Measurements from ENCODE around the gene PPP1R12A.
"Not testable (repeated sequence)": the region's sequence is repeated elsewhere in the genome, so short reads cannot be mapped to it uniquely, and the experiment has no call there.

PPP1R12A gene

DNA sequence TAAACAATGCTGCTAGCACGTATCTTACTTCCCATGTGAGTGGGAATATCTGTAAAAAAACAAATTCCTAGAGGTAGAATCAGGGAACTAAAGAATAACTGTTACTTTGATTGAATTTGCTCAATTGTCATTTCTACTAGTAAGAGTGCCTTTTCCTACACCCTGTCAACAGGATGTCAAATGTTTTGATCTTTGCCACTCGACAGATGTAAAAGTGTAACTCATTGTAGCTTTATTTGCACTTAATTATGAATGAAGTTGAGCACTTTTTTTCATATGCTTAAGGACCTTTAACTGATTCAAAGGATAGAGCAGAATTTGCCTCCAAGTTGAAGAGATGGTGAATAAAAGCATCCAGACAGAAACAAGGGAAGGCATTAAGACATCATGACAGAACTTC is 104.5 kb downstream of the PPP1R12A start:
- H3K27ac ChIP-seq: no peak overlapping the region
- TF ChIP-seq, protein P1, sequence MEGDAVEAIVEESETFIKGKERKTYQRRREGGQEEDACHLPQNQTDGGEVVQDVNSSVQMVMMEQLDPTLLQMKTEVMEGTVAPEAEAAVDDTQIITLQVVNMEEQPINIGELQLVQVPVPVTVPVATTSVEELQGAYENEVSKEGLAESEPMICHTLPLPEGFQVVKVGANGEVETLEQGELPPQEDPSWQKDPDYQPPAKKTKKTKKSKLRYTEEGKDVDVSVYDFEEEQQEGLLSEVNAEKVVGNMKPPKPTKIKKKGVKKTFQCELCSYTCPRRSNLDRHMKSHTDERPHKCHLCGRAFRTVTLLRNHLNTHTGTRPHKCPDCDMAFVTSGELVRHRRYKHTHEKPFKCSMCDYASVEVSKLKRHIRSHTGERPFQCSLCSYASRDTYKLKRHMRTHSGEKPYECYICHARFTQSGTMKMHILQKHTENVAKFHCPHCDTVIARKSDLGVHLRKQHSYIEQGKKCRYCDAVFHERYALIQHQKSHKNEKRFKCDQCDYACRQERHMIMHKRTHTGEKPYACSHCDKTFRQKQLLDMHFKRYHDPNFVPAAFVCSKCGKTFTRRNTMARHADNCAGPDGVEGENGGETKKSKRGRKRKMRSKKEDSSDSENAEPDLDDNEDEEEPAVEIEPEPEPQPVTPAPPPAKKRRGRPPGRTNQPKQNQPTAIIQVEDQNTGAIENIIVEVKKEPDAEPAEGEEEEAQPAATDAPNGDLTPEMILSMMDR (conservative IDR thresholded peaks at IDR 0.05; ENCODE audit: low read depth): no peak
- POLR2A ChIA-PET (ENCODE audit: low non-redundant PET): no interaction called here
- DNase-seq (ENCODE audit: low spot score): no peak
- CTCF ChIA-PET: interaction anchor here (0.6 to 0.7 kb wide), 3 partner anchors 11 to 503 kb away, joined by 3 read pairs; no protein-coding TSS in a partner anchor

DNA sequence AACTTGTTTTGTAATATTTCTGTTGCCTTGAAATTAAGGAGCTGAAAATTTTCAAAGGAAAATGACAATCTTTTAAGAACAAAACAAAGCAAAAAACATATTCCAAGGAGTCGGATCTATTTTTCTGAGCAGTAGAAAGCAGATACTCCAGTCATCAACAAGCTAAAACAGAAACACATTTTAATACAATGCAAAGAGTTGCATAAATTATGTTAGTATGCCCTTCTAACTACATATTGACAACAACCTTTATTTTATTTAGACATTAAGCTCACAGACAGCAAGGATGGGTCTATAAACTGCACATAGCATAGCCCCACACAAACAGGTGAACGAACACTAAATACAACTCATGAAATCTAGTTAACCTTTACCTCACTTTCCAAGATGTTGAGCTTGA is 106.0 kb downstream of the PPP1R12A start:
- CTCF ChIA-PET: interaction anchor here (0.6 kb wide), 1 partner anchor 153 kb away, joined by 3 read pairs; no protein-coding TSS in a partner anchor
- POLR2A ChIA-PET (ENCODE audit: low non-redundant PET): no interaction called here
- TF ChIP-seq, protein P1 (conservative IDR thresholded peaks at IDR 0.05; ENCODE audit: low read depth): no peak
- no peak for DNase-seq (ENCODE audit: low spot score)
- no peak overlapping the region for H3K27ac ChIP-seq

DNA sequence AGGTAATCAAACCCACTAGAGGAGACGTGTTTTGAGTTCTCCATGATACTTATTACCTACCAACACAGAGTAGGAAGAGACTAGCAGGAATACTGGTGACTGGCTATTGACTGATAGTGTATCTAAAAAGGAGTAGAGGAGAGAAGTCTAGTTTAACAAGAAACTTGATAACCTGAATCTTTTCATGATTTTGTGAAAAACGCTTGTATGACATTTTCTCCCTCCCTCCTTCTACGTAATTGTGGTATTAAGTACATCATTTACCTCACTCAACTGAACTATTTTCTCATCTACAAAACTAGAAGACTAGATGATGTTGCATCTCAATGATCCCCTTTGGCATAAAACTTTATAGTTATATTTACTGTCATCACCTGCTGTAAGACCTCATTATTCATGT is 107.4 kb downstream of the PPP1R12A start:
- CTCF ChIA-PET: no interaction called here
- TF ChIP-seq, protein P1 (conservative IDR thresholded peaks at IDR 0.05; ENCODE audit: low read depth): no peak
- DNase-seq (ENCODE audit: low spot score): no peak
- POLR2A ChIA-PET (ENCODE audit: low non-redundant PET): no interaction called here
- no peak overlapping the region for H3K27ac ChIP-seq

DNA sequence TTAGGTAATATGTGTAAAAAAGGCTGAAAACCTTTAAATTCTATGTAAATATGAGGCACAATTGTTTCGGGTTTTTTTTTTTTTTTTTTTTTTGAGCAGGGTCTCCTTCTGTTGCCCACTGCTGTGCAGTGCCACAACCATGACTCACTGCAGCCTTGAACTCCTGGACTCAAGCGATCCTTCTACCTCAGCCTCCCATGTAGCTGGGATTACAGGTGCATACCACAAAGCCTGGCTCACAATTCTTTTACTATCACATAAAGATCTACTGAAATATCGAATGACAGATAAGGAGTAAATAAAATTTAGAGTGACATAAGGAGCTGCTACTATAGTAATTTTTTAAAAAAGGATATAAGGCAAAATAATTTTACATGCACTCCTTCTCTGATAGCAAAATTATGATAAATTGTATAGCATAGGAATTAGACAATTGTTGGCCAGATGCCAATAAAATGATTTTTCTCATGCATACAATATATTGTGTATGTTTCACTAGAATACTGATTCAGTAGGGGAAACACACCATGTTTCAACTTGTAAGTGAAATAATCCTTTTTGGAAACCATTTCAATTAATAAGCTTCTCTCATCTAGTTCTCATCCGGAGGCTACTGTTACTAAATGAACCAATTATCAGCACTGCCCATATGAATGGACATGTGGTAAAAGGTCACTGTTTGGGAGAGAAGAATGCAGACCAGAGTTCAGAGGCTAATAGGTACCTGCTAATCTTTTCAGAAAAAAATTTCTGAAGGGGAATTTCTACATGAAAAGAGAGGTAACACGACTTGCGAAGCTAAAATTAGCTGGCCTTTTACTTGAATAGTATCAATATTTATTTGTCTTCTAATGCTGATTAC is 108.4 kb downstream of the PPP1R12A start:
- CTCF ChIA-PET: interaction anchor here (0.6 kb wide), 1 partner anchor 289 kb away, joined by 4 read pairs; no protein-coding TSS in a partner anchor
- no peak overlapping the region for H3K27ac ChIP-seq
- DNase-seq (ENCODE audit: low spot score): no peak
- POLR2A ChIA-PET (ENCODE audit: low non-redundant PET): interaction anchor here (0.7 kb wide), 1 partner anchor 90 kb away, joined by 4 read pairs; no protein-coding TSS in a partner anchor
- TF ChIP-seq, protein P1 (conservative IDR thresholded peaks at IDR 0.05; ENCODE audit: low read depth): no peak

DNA sequence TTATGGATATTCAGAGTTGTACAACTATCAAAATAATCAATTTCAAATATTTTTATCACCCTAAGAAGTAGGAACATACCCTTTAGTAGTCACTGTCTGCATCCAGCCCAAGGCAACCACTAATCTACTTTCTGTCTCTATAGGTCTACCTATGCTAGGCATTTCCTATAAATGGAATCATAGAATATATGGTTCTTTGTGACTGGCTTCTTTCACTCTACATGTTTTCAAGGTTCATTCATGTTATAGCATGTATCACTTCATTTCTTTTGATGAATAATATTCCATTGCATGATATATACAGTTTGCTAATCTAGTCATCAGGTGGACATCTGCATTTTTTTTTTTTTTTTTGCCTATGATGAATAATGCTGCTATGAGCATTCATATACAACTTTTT is 112.4 kb downstream of the PPP1R12A start:
- DNase-seq (ENCODE audit: low spot score): no peak
- POLR2A ChIA-PET (ENCODE audit: low non-redundant PET): no interaction called here
- no peak overlapping the region for H3K27ac ChIP-seq
- CTCF ChIA-PET: interaction anchor here (0.5 kb wide), 1 partner anchor 185 kb away, joined by 5 read pairs; no protein-coding TSS in a partner anchor
- TF ChIP-seq, protein P1 (conservative IDR thresholded peaks at IDR 0.05; ENCODE audit: low read depth): no peak

DNA sequence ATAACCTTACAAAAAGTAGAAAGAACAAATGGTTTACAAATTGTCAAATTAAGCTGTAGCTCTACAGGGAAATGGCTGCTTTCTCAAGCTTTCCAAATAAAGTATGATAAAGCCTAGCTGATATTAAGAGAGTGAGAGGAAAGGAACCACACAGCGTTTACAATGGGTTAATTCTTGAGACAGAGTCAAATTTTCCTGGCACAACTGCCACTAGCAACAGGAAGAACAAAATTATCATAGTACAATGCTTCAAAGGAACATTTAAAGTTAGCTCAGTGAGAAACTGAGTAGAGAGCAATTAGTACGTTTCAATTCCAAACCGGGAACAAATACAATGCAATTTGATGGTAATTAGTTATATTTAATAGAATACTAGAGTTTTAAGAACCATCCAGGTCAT is 116.0 kb downstream of the PPP1R12A start:
- POLR2A ChIA-PET (ENCODE audit: low non-redundant PET): no interaction called here
- TF ChIP-seq, protein P1 (conservative IDR thresholded peaks at IDR 0.05; ENCODE audit: low read depth): no peak
- CTCF ChIA-PET: interaction anchor here (0.9 kb wide), 1 partner anchor 12 kb away, joined by 3 read pairs; no protein-coding TSS in a partner anchor
- DNase-seq (ENCODE audit: low spot score): no peak
- no peak overlapping the region for H3K27ac ChIP-seq

DNA sequence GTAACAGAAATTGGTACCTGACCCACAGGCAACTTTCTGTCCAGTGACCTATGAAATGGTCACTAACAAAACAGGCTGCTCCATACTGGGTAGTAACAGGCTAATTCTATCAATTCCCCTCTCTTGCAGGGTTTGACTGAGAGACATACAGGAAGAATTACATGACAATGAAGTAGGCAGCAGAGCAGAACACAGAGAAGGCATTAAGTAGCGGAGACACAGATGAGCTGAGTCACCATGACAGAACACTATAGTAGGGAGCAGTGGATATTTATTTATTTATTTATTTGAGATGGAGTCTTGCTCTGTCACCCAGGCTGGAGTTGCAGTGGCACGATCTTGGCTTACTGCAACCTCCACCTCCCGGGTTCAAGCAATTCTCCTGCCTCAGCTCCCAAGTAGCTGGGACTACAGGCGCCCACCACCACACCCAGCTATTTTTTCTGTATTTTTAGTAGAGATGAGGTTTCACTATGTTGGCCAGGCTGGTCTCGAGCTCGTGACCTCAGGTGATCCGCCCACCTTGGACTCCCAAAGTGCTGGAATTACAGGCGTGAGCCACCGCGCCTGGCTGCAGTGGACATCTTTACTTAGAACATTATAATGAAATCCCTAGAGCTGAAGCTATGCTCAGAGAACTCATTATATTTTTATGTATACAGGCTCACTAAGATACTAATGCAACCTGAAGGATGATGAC is 150.4 kb downstream of the PPP1R12A start:
- POLR2A ChIA-PET (ENCODE audit: low non-redundant PET); DNase-seq (ENCODE audit: low spot score); H3K27ac ChIP-seq: not testable (repeated sequence)
- CTCF ChIA-PET: interaction anchor here (0.6 kb wide), 1 partner anchor 51 kb away, joined by 3 read pairs; no protein-coding TSS in a partner anchor
